HG03066 (cell line): ENCODE measurements around the gene PRPF19.

Experiments used
- ATAC-seq: cut with Tn5 transposase; IDR thresholded peaks from one replicate; pipeline ENCODE4 v1.9.1; 2021; ENCODE audit warnings: low read depth; ENCODE audit not compliant: unreplicated experiment

The PRPF19 gene

GRCh38 chr11:60847281-60847680, 59.1 kb downstream of the PRPF19 start:
- ATAC-seq: no peak

GRCh38 chr11:60845338-60845737, 61.0 kb downstream of the PRPF19 start:
- ATAC-seq: no peak

GRCh38 chr11:60844870-60845221, 61.5 kb downstream of the PRPF19 start:
- no peak for ATAC-seq

GRCh38 chr11:60844045-60844869, 62.1 kb downstream of the PRPF19 start:
- ATAC-seq: no peak

GRCh38 chr11:60842668-60843600, 63.5 kb downstream of the PRPF19 start:
- no peak for ATAC-seq

- peak; percentile 72 for ATAC-seq
Measured at GRCh38 chr11:60841797-60842667, 64.4 kb downstream of the PRPF19 start, which contains the start of gene CCDC86. Gene CCDC86, plus strand, starts transcription at chr11:60842113. Its CDS starts 12 bp downstream, at chr11:60842125.
